Breast epithelium (tissue), 3 donors: ENCODE measurements around the gene MRGPRX3.

Experiments
- CTCF ChIP-seq, 3 donors: fragments of 450-650 bp; IDR thresholded peaks; one replicate each; pipeline ENCODE4 v1.5.1; 2016 to 2017; ENCODE audit warnings: antibody characterized with exemption in 3 of 3, mild to moderate bottlenecking in 3 of 3, moderate library complexity in 3 of 3
- POLR2AphosphoS5 ChIP-seq, 3 donors: sonication (generic); formaldehyde crosslinking; IDR thresholded peaks; one replicate each; pipeline ENCODE4 v1.6.1; 2017; ENCODE audit warnings: antibody characterized with exemption in 3 of 3

- TF ChIP-seq CTCF (IDR thresholded peaks at IDR 0.05) = no peak
- TF ChIP-seq POLR2AphosphoS5 (IDR thresholded peaks at IDR 0.05) = no peak
These were observed 40.3 kb downstream of the MRGPRX3 start, which contains the start of gene MRGPRX4 for GRCh38 chr11:18172666-18173065.
